Ovary (tissue), 3 donors: ENCODE data around the gene CABP4.

Source experiments
- CTCF ChIP-seq, 3 donors: fragments of 450-650 bp in 2 of 3; fragments of 200-600 bp in 1 of 3; IDR thresholded peaks; one replicate each; pipeline versions ENCODE4 v1.5.1 to v1.8.0; 2016 to 2022; ENCODE audit warnings: antibody characterized with exemption in 3 of 3, mild to moderate bottlenecking in 1 of 3
- EP300 ChIP-seq: sonication (generic); formaldehyde crosslinking; IDR thresholded peaks from one replicate; pipeline ENCODE4 v1.6.1; 2017; ENCODE audit warnings: antibody characterized with exemption
- donor health status: DM: no; HTN: no; CAD: no.

GRCh38 chr11:67510023-67510345 lies 54.8 kb downstream of the CABP4 start:
- no peak for TF ChIP-seq CTCF (IDR thresholded peaks at IDR 0.05)
- TF ChIP-seq EP300: no peak
